ENCODE results near the gene GRAMD2A.

The GRAMD2A gene

GRCh38 chr15:72216079-72216478, 18.5 kb upstream of the GRAMD2A start:
- no peak for DNase-seq

- no peak for DNase-seq
These were observed 10.0 kb upstream of the GRAMD2A start for GRCh38 chr15:72207558-72208085.

- no peak for DNase-seq
These were observed 9.1 kb upstream of the GRAMD2A start for GRCh38 chr15:72206677-72207000.

- DNase-seq: no peak
These were observed 8.5 kb upstream of the GRAMD2A start for GRCh38 chr15:72205896-72206676.

- no peak for DNase-seq
These were observed 7.7 kb upstream of the GRAMD2A start for GRCh38 chr15:72205273-72205672.

- no peak for DNase-seq
These were observed 5.9 kb upstream of the GRAMD2A start for GRCh38 chr15:72203507-72203837.

GRCh38 chr15:72202801-72203506, 5.4 kb upstream of the GRAMD2A start:
- DNase-seq: no peak

GRCh38 chr15:72202302-72202701, 4.7 kb upstream of the GRAMD2A start:
- DNase-seq: no peak

GRCh38 chr15:72201391-72201921, 3.9 kb upstream of the GRAMD2A start:
- DNase-seq: no peak

- no peak for DNase-seq
These were observed 3.0 kb upstream of the GRAMD2A start for GRCh38 chr15:72200395-72201237.

- DNase-seq: peak; percentile 82
These were observed 2.2 kb upstream of the GRAMD2A start for GRCh38 chr15:72199721-72200212.

- DNase-seq: no peak
These were observed 1.6 kb upstream of the GRAMD2A start for GRCh38 chr15:72199205-72199515.

- no peak for DNase-seq
These were observed 993 bp upstream of the GRAMD2A start for GRCh38 chr15:72198356-72199204.

GRCh38 chr15:72197041-72197459, 537 bp downstream of the GRAMD2A start:
- DNase-seq: no peak

GRCh38 chr15:72196409-72197040, 1.1 kb downstream of the GRAMD2A start:
- DNase-seq: no peak

GRCh38 chr15:72195101-72195511, 2.5 kb downstream of the GRAMD2A start:
- DNase-seq: no peak

- no peak for DNase-seq
These were observed 3.7 kb downstream of the GRAMD2A start for GRCh38 chr15:72193836-72194396.

- no peak for DNase-seq
These were observed 5.2 kb downstream of the GRAMD2A start for GRCh38 chr15:72192416-72192815.

- DNase-seq: no peak
These were observed 8.2 kb downstream of the GRAMD2A start for GRCh38 chr15:72189250-72189902.

GRCh38 chr15:72184165-72184811, 13.3 kb downstream of the GRAMD2A start:
- no peak for DNase-seq
